Smooth muscle cell (in vitro differentiated cells): ENCODE data around the gene PDE4B. TPM values are rescaled to one million over a fixed set of nuclear protein-coding genes. Genes with fewer than 3 reads are reported as not detected.
"Not testable (repeated sequence)": the region's sequence is repeated elsewhere in the genome, so short reads cannot be mapped to it uniquely, and the experiment has no call there.

Experiments used
- DNase-seq: peaks from one replicate; lab custom pipeline; 2025; ENCODE audit not compliant: unreplicated experiment; lab: John Stamatoyannopoulos, UW
- H2AFZ ChIP-seq: fragments of 200-600 bp; sonication (generic); 2 replicates; pipeline ENCODE4 v1.6.0; 2016; ENCODE audit warnings: antibody characterized with exemption, low read depth, mild to moderate bottlenecking
- H3F3A ChIP-seq: fragments of 200-600 bp; sonication (generic); 2 replicates; pipeline ENCODE4 v1.6.0; 2017; ENCODE audit warnings: antibody characterized with exemption, low read depth
- H3K27ac ChIP-seq: fragments of 200-600 bp; sonication (generic); 2 replicates; pipeline ENCODE4 v1.5.1; 2016; ENCODE audit warnings: low read depth, mild to moderate bottlenecking
- H3K27me3 ChIP-seq: fragments of 200-600 bp; sonication (generic); 2 replicates; pipeline ENCODE4 v1.6.1; 2016; ENCODE audit warnings: low read depth, mild to moderate bottlenecking
- H3K36me3 ChIP-seq: fragments of 200-600 bp; sonication (generic); 2 replicates; pipeline ENCODE4 v1.5.1; 2016; ENCODE audit warnings: low read depth
- H3K4me1 ChIP-seq: fragments of 200-600 bp; sonication (generic); 2 replicates; pipeline ENCODE4 v1.5.1; 2016; ENCODE audit warnings: low read depth
- H3K4me2 ChIP-seq: fragments of 200-600 bp; sonication (generic); 2 replicates; pipeline ENCODE4 v1.6.0; 2016; ENCODE audit warnings: mild to moderate bottlenecking
- H3K4me3 ChIP-seq: fragments of 200-600 bp; sonication (generic); 2 replicates; pipeline ENCODE4 v1.5.1; 2016; ENCODE audit warnings: mild to moderate bottlenecking
- H3K79me2 ChIP-seq: fragments of 200-600 bp; sonication (generic); 2 replicates; pipeline ENCODE4 v1.6.0; 2016; ENCODE audit warnings: low read depth, mild to moderate bottlenecking
- H3K9ac ChIP-seq: fragments of 200-600 bp; sonication (generic); 2 replicates; pipeline ENCODE4 v1.6.0; 2016; ENCODE audit warnings: low read depth
- H3K9me3 ChIP-seq: fragments of 200-600 bp; sonication (generic); replicated peaks from 2 replicates; pipeline ENCODE4 v1.5.1; 2016; ENCODE audit warnings: low read depth
- H4K20me1 ChIP-seq: fragments of 200-600 bp; sonication (generic); 2 replicates; pipeline ENCODE4 v1.6.0; 2016; ENCODE audit warnings: low read depth
- WGBS: methylation state at CpG from one replicate; pipeline ENCODE4 v1.1.7; 2016; ENCODE audit warnings: low lambda C conversion rate; 5-methylcytosine and 5-hydroxymethylcytosine counted together
- polyA plus RNA-seq: library from polyadenylated mRNA; unstranded; fragments of >200 nt; fragmentation: Nextera tagmentation; extraction: Ambion mirVana; gene quantifications from 2 replicates; pipeline ENCODE4 v1.2.1, GENCODE V29; 2016
- total RNA-seq: library from RNA; depleted of rRNA; stranded (reverse); fragments of >200 nt; gene quantifications from 2 replicates; pipeline ENCODE4 v1.2.3, GENCODE V29; 2014
- TF ChIP-seq, protein P1 (sequence below): fragments of 200-600 bp; sonication (generic); IDR thresholded peaks from 2 replicates; pipeline ENCODE4 v1.5.1; 2017; ENCODE audit warnings: borderline replicate concordance, mild to moderate bottlenecking, antibody characterized with exemption; ENCODE audit not compliant: insufficient read depth, poor library complexity, severe bottlenecking

PDE4B gene
- total and polyA plus RNA-seq, 2 experiments from 2014 or later, result 18.5 to 24.8 TPM

DNA sequence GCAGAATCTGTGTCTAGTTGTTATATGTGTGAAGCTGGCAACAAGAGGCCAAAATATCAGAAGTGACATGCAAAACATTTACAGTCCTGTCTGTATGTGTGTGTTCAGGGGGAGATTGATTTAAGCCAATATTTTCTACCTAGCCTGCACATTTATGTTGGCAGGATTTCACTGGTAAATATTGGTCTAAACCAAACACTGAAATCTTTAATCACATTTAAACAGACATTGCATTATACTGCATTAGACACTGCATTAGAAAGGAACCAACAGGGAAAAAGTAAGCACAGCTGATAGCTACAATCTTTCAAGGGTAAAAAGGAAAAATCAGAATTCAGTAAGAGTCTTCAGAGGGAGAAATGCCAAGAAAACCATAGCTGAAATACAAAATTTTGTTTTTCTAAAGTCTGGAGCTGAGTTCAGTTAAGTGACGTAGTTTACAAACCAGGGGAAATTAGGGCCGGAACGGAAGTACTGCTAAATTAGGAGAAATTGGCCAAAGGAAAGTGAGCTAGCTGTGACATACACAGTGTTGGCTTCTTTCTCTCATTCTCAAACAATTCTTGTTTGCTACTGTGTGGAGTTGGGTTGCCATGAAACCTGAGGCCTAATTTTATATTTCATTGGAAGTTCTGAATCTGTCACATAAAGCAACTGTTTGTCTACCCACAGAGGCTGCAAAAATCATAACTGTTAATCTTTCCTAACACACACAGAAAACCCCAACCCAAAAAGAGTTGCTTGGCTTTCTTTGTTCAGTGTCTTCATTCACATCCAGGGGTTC lies 524.0 kb downstream of the PDE4B start:
- Histone ChIP-seq H3K9ac (no peak overlapping the region), H4K20me1 (no peaks in the 10 kb centered on the region), H3F3A (no peaks in the 10 kb centered on the region), H2AFZ (peak overlapping the region; percentile 41), H3K27me3 (no peaks in the 10 kb centered on the region), H3K4me2 (no peak overlapping the region), H3K4me3 (no peak overlapping the region), H3K4me1 (no peaks in the 10 kb centered on the region), H3K27ac (no peak overlapping the region), H3K79me2 (no peaks in the 10 kb centered on the region), H3K36me3 (no peaks in the 10 kb centered on the region), H3K9me3 (no peaks in the 10 kb centered on the region)
- 91% methylated on average over 3 of the region's 3 CpGs for WGBS
- DNase-seq, result no peak
- TF ChIP-seq, protein P1, sequence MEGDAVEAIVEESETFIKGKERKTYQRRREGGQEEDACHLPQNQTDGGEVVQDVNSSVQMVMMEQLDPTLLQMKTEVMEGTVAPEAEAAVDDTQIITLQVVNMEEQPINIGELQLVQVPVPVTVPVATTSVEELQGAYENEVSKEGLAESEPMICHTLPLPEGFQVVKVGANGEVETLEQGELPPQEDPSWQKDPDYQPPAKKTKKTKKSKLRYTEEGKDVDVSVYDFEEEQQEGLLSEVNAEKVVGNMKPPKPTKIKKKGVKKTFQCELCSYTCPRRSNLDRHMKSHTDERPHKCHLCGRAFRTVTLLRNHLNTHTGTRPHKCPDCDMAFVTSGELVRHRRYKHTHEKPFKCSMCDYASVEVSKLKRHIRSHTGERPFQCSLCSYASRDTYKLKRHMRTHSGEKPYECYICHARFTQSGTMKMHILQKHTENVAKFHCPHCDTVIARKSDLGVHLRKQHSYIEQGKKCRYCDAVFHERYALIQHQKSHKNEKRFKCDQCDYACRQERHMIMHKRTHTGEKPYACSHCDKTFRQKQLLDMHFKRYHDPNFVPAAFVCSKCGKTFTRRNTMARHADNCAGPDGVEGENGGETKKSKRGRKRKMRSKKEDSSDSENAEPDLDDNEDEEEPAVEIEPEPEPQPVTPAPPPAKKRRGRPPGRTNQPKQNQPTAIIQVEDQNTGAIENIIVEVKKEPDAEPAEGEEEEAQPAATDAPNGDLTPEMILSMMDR, result no peak

DNA sequence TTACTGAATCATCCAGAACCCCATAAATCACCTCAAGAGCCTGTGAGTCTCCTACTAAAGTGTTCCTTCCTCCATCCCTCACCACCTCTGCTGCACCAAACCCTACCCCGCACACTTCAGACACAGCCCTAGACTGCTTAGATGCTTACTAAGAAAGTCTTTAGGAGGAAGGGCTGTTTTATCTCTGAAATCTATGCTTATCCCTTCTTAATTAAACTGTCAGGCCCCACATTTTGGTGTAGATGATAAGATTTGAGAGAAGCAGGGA lies 524.5 kb downstream of the PDE4B start:
- Histone ChIP-seq H3K4me1 (no peaks in the 10 kb centered on the region), H3K79me2 (no peaks in the 10 kb centered on the region), H3K27me3 (no peaks in the 10 kb centered on the region), H3K4me3 (no peak overlapping the region), H3K4me2 (no peak overlapping the region), H3F3A (no peaks in the 10 kb centered on the region), H3K9ac (no peak overlapping the region), H3K36me3 (no peaks in the 10 kb centered on the region), H2AFZ (peak overlapping the region; percentile 41), H4K20me1 (no peaks in the 10 kb centered on the region), H3K9me3 (no peaks in the 10 kb centered on the region), H3K27ac (no peak overlapping the region)
- TF ChIP-seq, protein P1, result no peak
- WGBS, result 87% methylated on average over 1 of the region's 1 CpG
- DNase-seq, result no peak

GRCh38 chr1:66320231-66320630 lies 527.5 kb downstream of the PDE4B start:
- Histone ChIP-seq H2AFZ (no peak overlapping the region), H3K9ac (no peak overlapping the region), H3K9me3 (no peaks in the 10 kb centered on the region), H3K27me3 (no peaks in the 10 kb centered on the region), H3K27ac (no peak overlapping the region), H3K4me1 (no peaks in the 10 kb centered on the region), H3K79me2 (no peaks in the 10 kb centered on the region), H3K4me3 (no peak overlapping the region), H3K4me2 (no peak overlapping the region), H3K36me3 (no peaks in the 10 kb centered on the region), H3F3A (no peaks in the 10 kb centered on the region), H4K20me1 (no peaks in the 10 kb centered on the region)
- no peak for DNase-seq
- TF ChIP-seq, protein P1, result no peak
- WGBS, result 11% methylated on average over 1 of the region's 1 CpG

- not testable (repeated sequence) for H3K4me3 ChIP-seq, H3K9ac ChIP-seq, H3K27me3 ChIP-seq, H3F3A ChIP-seq, H3K4me2 ChIP-seq, H3K36me3 ChIP-seq, H3K79me2 ChIP-seq, H4K20me1 ChIP-seq, H3K27ac ChIP-seq, H3K9me3 ChIP-seq, H3K4me1 ChIP-seq, DNase-seq, H2AFZ ChIP-seq
- 94% methylated on average over 2 of the region's 2 CpGs for WGBS
These were observed 529.8 kb downstream of the PDE4B start for GRCh38 chr1:66322462-66322861.
